Ovary (tissue), 3 donors: ENCODE results near the gene NFASC.

Experiments used
- EP300 ChIP-seq: sonication (generic); formaldehyde crosslinking; IDR thresholded peaks from one replicate; pipeline ENCODE4 v1.6.1; 2017; ENCODE audit warnings: antibody characterized with exemption
- TF ChIP-seq, protein P1 (sequence below), 3 donors: fragments of 450-650 bp in 2 of 3; fragments of 200-600 bp in 1 of 3; IDR thresholded peaks; one replicate each; pipeline versions ENCODE4 v1.5.1 to v1.8.0; 2016 to 2022; ENCODE audit warnings: antibody characterized with exemption in 3 of 3, mild to moderate bottlenecking in 1 of 3
- donor health status: DM: no; HTN: no; CAD: no.

DNA sequence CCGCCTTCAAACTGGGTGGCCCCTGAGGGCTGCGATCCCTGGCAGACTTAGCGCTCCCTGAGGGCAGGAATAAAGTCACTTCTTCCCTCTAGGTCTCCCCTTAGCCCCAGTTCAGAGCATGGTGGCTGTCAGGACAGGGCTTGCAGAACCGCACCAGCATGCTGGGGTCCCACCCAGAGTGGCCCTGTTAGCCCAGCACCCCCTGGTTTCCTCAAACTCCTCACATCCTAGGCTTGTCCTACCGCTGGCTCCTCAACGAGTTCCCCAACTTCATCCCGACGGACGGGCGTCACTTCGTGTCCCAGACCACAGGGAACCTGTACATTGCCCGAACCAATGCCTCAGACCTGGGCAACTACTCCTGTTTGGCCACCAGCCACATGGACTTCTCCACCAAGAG, 188.2 kb downstream of the NFASC start:
- no peak for TF ChIP-seq EP300
- TF ChIP-seq, protein P1, sequence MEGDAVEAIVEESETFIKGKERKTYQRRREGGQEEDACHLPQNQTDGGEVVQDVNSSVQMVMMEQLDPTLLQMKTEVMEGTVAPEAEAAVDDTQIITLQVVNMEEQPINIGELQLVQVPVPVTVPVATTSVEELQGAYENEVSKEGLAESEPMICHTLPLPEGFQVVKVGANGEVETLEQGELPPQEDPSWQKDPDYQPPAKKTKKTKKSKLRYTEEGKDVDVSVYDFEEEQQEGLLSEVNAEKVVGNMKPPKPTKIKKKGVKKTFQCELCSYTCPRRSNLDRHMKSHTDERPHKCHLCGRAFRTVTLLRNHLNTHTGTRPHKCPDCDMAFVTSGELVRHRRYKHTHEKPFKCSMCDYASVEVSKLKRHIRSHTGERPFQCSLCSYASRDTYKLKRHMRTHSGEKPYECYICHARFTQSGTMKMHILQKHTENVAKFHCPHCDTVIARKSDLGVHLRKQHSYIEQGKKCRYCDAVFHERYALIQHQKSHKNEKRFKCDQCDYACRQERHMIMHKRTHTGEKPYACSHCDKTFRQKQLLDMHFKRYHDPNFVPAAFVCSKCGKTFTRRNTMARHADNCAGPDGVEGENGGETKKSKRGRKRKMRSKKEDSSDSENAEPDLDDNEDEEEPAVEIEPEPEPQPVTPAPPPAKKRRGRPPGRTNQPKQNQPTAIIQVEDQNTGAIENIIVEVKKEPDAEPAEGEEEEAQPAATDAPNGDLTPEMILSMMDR (IDR thresholded peaks at IDR 0.05): no peak
